CD4-positive, alpha-beta T cell (primary cell): ENCODE data around the gene SNAP29. TPM values are rescaled to one million over a fixed set of nuclear protein-coding genes. Genes with fewer than 3 reads are reported as not detected.

Experiments used
- ATAC-seq: fragments of 200-7000 bp; cut with Tn5 transposase; one replicate; pipeline ENCODE4 v1.10.0; 2022; ENCODE audit warnings: mild to moderate bottlenecking; ENCODE audit not compliant: poor library complexity
- CTCF ChIA-PET: fragments of 350-600 bp; sonication (Branson Sonifier 250); formaldehyde crosslinking; loops from one replicate; lab custom pipeline; 2021; ENCODE audit warnings: antibody characterized with exemption, inconsistent platforms; lab: Charles Lee
- POLR2A ChIA-PET: fragments of 350-600 bp; sonication (Branson Sonifier 250); formaldehyde crosslinking; loops from one replicate; lab custom pipeline; 2021; ENCODE audit warnings: antibody characterized with exemption, inconsistent platforms; lab: Charles Lee
- DNase-seq, 14 experiments: peaks; one replicate each; pipeline ENCODE4 v3.0.0-alpha.2; 2013 to 2020; ENCODE audit warnings: mixed read lengths in 2 of 14
- H3K27ac ChIP-seq, 2 donors: one replicate each; pipeline versions ENCODE4 v1.5.1 to v1.7.0; 2013; ENCODE audit warnings: low read length in 2 of 2, low read depth in 1 of 2, mild to moderate bottlenecking in 1 of 2
- H3K27me3 ChIP-seq, 2 experiments: 1 replicate in 1 of 2; 2 replicates in 1 of 2; pipeline versions ENCODE4 v1.6.1 to v1.7.0; 2013; ENCODE audit warnings: low read length in 2 of 2, control low read depth in 1 of 2, mild to moderate bottlenecking in 1 of 2, moderate library complexity in 1 of 2; ENCODE audit not compliant: insufficient read depth in 2 of 2, control insufficient read depth in 1 of 2
- H3K36me3 ChIP-seq: one replicate; pipeline ENCODE4 v1.6.1; 2013; ENCODE audit warnings: low read length, control low read depth; ENCODE audit not compliant: insufficient read depth
- H3K4me1 ChIP-seq: one replicate; pipeline ENCODE4 v1.6.1; 2013; ENCODE audit warnings: low read length, control low read depth; ENCODE audit not compliant: insufficient read depth
- H3K4me3 ChIP-seq: one replicate; pipeline ENCODE4 v1.5.1; 2013; ENCODE audit warnings: mild to moderate bottlenecking, low read length, moderate library complexity
- H3K9me3 ChIP-seq, 2 experiments: 1 replicate in 1 of 2; 2 replicates in 1 of 2; pipeline versions ENCODE4 v1.6.1 to v1.7.0; 2013; ENCODE audit warnings: low read length in 2 of 2, mild to moderate bottlenecking in 2 of 2, control low read depth in 1 of 2, moderate library complexity in 1 of 2; ENCODE audit not compliant: control insufficient read depth in 1 of 2, insufficient read depth in 1 of 2
- H3K27ac Mint-ChIP-seq: one replicate; pipeline ENCODE4 v1.8.0; 2020; ENCODE audit warnings: mixed read lengths
- H3K27me3 Mint-ChIP-seq: one replicate; pipeline ENCODE4 v1.8.0; 2021; ENCODE audit warnings: mixed read lengths
- H3K36me3 Mint-ChIP-seq: one replicate; pipeline ENCODE4 v1.8.0; 2021; ENCODE audit warnings: low read depth, mixed read lengths
- H3K4me1 Mint-ChIP-seq: one replicate; pipeline ENCODE4 v1.8.0; 2021; ENCODE audit warnings: low read depth, mixed read lengths
- H3K4me3 Mint-ChIP-seq: one replicate; pipeline ENCODE4 v1.8.0; 2020; ENCODE audit warnings: mild to moderate bottlenecking, mixed read lengths
- H3K9me3 Mint-ChIP-seq: one replicate; pipeline ENCODE4 v1.8.0; 2020; ENCODE audit warnings: mixed read lengths
- CTCF ChIP-seq: fragments of 200-600 bp; IDR thresholded peaks from one replicate; pipeline ENCODE4 v1.8.0; 2022; ENCODE audit warnings: antibody characterized with exemption, mild to moderate bottlenecking
- intact Hi-C, 2 experiments: fragments of 100-400 bp; cut with DNase I in 1 of 2; cut with micrococcal nuclease in 1 of 2; formaldehyde crosslinking; loops; one replicate each; pipeline versions ENCODE4 v1.15.1 to v1.9.0; 2023 to 2025; cut with DNase I, micrococcal nuclease
- total RNA-seq, 174 experiments: library from RNA in 2 of 174; stranded (reverse) in 2 of 174; gene quantifications; one replicate each; pipeline ENCODE4 v1.2.3 and lab custom pipeline; 2021 to 2026

SNAP29 gene
- total RNA-seq, 2 experiments from 2014 or later, result 13.7 to 15.1 TPM

- Histone ChIP-seq H3K27me3 (no peaks in the 10 kb centered on the region), H3K36me3 (peaks cover 5% of the 10 kb centered on the region), H3K4me3 (peak overlapping the region; percentile 99), H3K4me1 (peaks cover 64% of the 10 kb centered on the region), H3K27ac (no peak overlapping the region), H3K9me3 (no peaks in the 10 kb centered on the region)
- no peaks in the 10 kb centered on the region for H3K9me3 Mint-ChIP-seq
- peaks cover 69% of the 10 kb centered on the region for H3K4me1 Mint-ChIP-seq
- intact Hi-C loops, result loop anchor here in 1 of 2 experiments (5.0 kb wide), 1 partner anchor 414 kb away; the partner anchor contains the start of gene MED15
- H3K27ac Mint-ChIP-seq, result peak overlapping the region; percentile 55
- DNase-seq, result no peak
- peaks cover 43% of the 10 kb centered on the region for H3K36me3 Mint-ChIP-seq
- no peak for TF ChIP-seq CTCF
- H3K4me3 Mint-ChIP-seq, result peak overlapping the region; percentile 98
- ChIA-PET POLR2A (interaction anchor here (0.6 to 1.8 kb wide), 3 partner anchors 16 to 82 kb away, joined by 3 to 6 read pairs (median 4); partner anchors contain the start of gene THAP7), CTCF (no interaction called here)
- no peak for ATAC-seq
- no peaks in the 10 kb centered on the region for H3K27me3 Mint-ChIP-seq
Measured at GRCh38 chr22:20920881-20921203, 62.0 kb downstream of the SNAP29 start.

- no peak for TF ChIP-seq CTCF
- DNase-seq (no peak), ATAC-seq (no peak)
- H3K9me3 ChIP-seq, result no peaks in the 10 kb centered on the region
- ChIA-PET POLR2A (no interaction called here), CTCF (no interaction called here)
- no peak overlapping the region for H3K27ac ChIP-seq
- H3K27me3 ChIP-seq, result no peaks in the 10 kb centered on the region
- Mint-ChIP-seq H3K27me3 (no peaks in the 10 kb centered on the region), H3K9me3 (no peaks in the 10 kb centered on the region), H3K27ac (peak overlapping the region; percentile 48), H3K36me3 (peaks cover 51% of the 10 kb centered on the region), H3K4me3 (peak overlapping the region; percentile 30), H3K4me1 (peaks cover 72% of the 10 kb centered on the region)
- H3K36me3 ChIP-seq, result peaks cover 12% of the 10 kb centered on the region
- intact Hi-C loops, result loop anchor here in 1 of 2 experiments (5.0 kb wide), 1 partner anchor 415 kb away; the partner anchor contains the start of gene MED15
- H3K4me1 ChIP-seq, result peaks cover 60% of the 10 kb centered on the region
- no peak overlapping the region for H3K4me3 ChIP-seq
Measured at GRCh38 chr22:20922141-20922751, 63.4 kb downstream of the SNAP29 start.

GRCh38 chr22:20926243-20926642, 67.4 kb downstream of the SNAP29 start:
- H3K27ac Mint-ChIP-seq, result peak overlapping the region; percentile 11
- peaks cover 63% of the 10 kb centered on the region for H3K4me1 Mint-ChIP-seq
- no peaks in the 10 kb centered on the region for H3K9me3 ChIP-seq
- no peak for TF ChIP-seq CTCF
- DNase-seq (no peak), ATAC-seq (no peak)
- peaks cover 64% of the 10 kb centered on the region for H3K4me1 ChIP-seq
- no peak overlapping the region for H3K4me3 ChIP-seq
- intact Hi-C loops, result no loop called here
- H3K36me3 Mint-ChIP-seq, result peaks cover 35% of the 10 kb centered on the region
- ChIA-PET POLR2A (no interaction called here), CTCF (interaction anchor here (2.4 kb wide), 1 partner anchor 9 kb away, joined by 12 read pairs; the partner anchor contains the start of gene CRKL)
- no peak overlapping the region for H3K4me3 Mint-ChIP-seq
- H3K27ac ChIP-seq, result no peak overlapping the region
- no peaks in the 10 kb centered on the region for H3K27me3 Mint-ChIP-seq
- no peaks in the 10 kb centered on the region for H3K27me3 ChIP-seq
- H3K36me3 ChIP-seq, result peaks cover 13% of the 10 kb centered on the region
- H3K9me3 Mint-ChIP-seq, result no peaks in the 10 kb centered on the region
